DOHH2 (cell line): Measurements from ENCODE around the gene ANP32E.
"Not testable (repeated sequence)": the region's sequence is repeated elsewhere in the genome, so short reads cannot be mapped to it uniquely, and the experiment has no call there.

Source experiments
- H3F3A ChIP-seq: fragments of 200-600 bp; sonication (generic), shearing (Covaris generic); 2 replicates; pipeline ENCODE4 v1.6.0; 2016; ENCODE audit warnings: antibody characterized with exemption, mild to moderate bottlenecking; ENCODE audit not compliant: control insufficient read depth, insufficient read depth
- H3K27ac ChIP-seq: fragments of 200-600 bp; sonication (generic); 2 replicates; pipeline ENCODE4 v1.5.1; 2014; ENCODE audit warnings: low read depth, mild to moderate bottlenecking, low read length, moderate library complexity
- H3K27me3 ChIP-seq: fragments of 200-600 bp; sonication (generic); 2 replicates; pipeline ENCODE4 v1.6.1; 2014; ENCODE audit warnings: mild to moderate bottlenecking, low read length, mixed read lengths; ENCODE audit not compliant: control insufficient read depth
- H3K36me3 ChIP-seq: fragments of 200-600 bp; sonication (generic); 2 replicates; pipeline ENCODE4 v1.6.1; 2014; ENCODE audit warnings: mild to moderate bottlenecking, low read length, moderate library complexity, mixed read lengths; ENCODE audit not compliant: control insufficient read depth
- H3K4me1 ChIP-seq: fragments of 200-600 bp; sonication (generic); 2 replicates; pipeline ENCODE4 v1.6.1; 2014; ENCODE audit warnings: mild to moderate bottlenecking, low read length, mixed read lengths; ENCODE audit not compliant: control insufficient read depth
- H3K4me2 ChIP-seq: fragments of 200-600 bp; sonication (generic); 2 replicates; pipeline ENCODE4 v1.6.0; 2014; ENCODE audit warnings: mild to moderate bottlenecking, low read length, moderate library complexity
- H3K4me3 ChIP-seq: fragments of 200-600 bp; sonication (generic); 2 replicates; pipeline ENCODE4 v1.5.1; 2014; ENCODE audit warnings: mild to moderate bottlenecking, low read length, mixed read lengths
- H3K79me2 ChIP-seq: fragments of 200-600 bp; sonication (generic); 2 replicates; pipeline ENCODE4 v1.6.1; 2014; ENCODE audit warnings: mild to moderate bottlenecking, low read length, mixed read lengths; ENCODE audit not compliant: control insufficient read depth
- H3K9me2 ChIP-seq: fragments of 200-600 bp; sonication (generic); replicated peaks from 2 replicates; pipeline ENCODE4 v1.6.1; 2014; ENCODE audit warnings: mild to moderate bottlenecking, low read length, mixed read lengths; ENCODE audit not compliant: control insufficient read depth
- H3K9me3 ChIP-seq: fragments of 200-600 bp; sonication (generic); 2 replicates; pipeline ENCODE4 v1.6.1; 2014; ENCODE audit warnings: antibody characterized with exemption, low read length, mixed read lengths; ENCODE audit not compliant: control insufficient read depth, insufficient read depth
- H4K20me1 ChIP-seq: fragments of 200-600 bp; sonication (generic); 2 replicates; pipeline ENCODE4 v1.6.0; 2014; ENCODE audit warnings: low read depth, mild to moderate bottlenecking, antibody characterized with exemption, low read length, moderate library complexity; ENCODE audit not compliant: control insufficient read depth, insufficient read depth
- CTCF ChIP-seq: fragments of 200-600 bp; sonication (generic); IDR thresholded peaks from one replicate; pipeline ENCODE4 v1.5.1; 2014; ENCODE audit warnings: antibody characterized with exemption, mild to moderate bottlenecking, low read depth, low read length; ENCODE audit not compliant: poor library complexity, severe bottlenecking
- EZH2phosphoT487 ChIP-seq: fragments of 200-600 bp; sonication (generic); IDR thresholded peaks from 2 replicates; pipeline ENCODE4 v1.6.1; 2017; ENCODE audit warnings: borderline replicate concordance, mild to moderate bottlenecking, antibody characterized with exemption, low read length, moderate library complexity, mixed read lengths

Gene ANP32E

GRCh38 chr1:150192012-150192411 lies 43.9 kb downstream of the ANP32E start:
- Histone ChIP-seq H3K9me3 (no peaks in the 10 kb centered on the region), H3K79me2 (no peaks in the 10 kb centered on the region), H3F3A (0 out of 2 replicates have a peak, but pooled peaks cover under 1% of the 10 kb centered on the region), H3K4me2 (no peak overlapping the region), H4K20me1 (no peaks in the 10 kb centered on the region), H3K4me3 (no peak overlapping the region), H3K27me3 (peaks cover 8% of the 10 kb centered on the region; the same call in 1 of the 2 replicates), H3K4me1 (peaks cover 6% of the 10 kb centered on the region), H3K9me2 (no peaks in the 10 kb centered on the region), H3K36me3 (no peaks in the 10 kb centered on the region), H3K27ac (no peak overlapping the region)
- no peak for TF ChIP-seq CTCF
- TF ChIP-seq EZH2phosphoT487: no peak

- 0 out of 2 replicates have a peak, but pooled peaks cover 2% of the 10 kb centered on the region for H3F3A ChIP-seq
- H3K4me2 ChIP-seq: no peak overlapping the region
- H3K9me2 ChIP-seq: no peaks in the 10 kb centered on the region
- H3K4me3 ChIP-seq: no peak overlapping the region
- no peaks in the 10 kb centered on the region for H4K20me1 ChIP-seq
- peaks cover 9% of the 10 kb centered on the region for H3K4me1 ChIP-seq
- TF ChIP-seq EZH2phosphoT487: no peak
- TF ChIP-seq CTCF: peak; percentile 16
- peaks cover 6% of the 10 kb centered on the region; the same call in 1 of the 2 replicates for H3K27me3 ChIP-seq
- no peak overlapping the region for H3K27ac ChIP-seq
- no peaks in the 10 kb centered on the region for H3K79me2 ChIP-seq
- H3K9me3 ChIP-seq: no peaks in the 10 kb centered on the region
- no peaks in the 10 kb centered on the region for H3K36me3 ChIP-seq
Measured at GRCh38 chr1:150187560-150187931, 48.4 kb downstream of the ANP32E start.

GRCh38 chr1:150186789-150187559 lies 48.9 kb downstream of the ANP32E start:
- Histone ChIP-seq H3K79me2 (no peaks in the 10 kb centered on the region), H3K4me3 (0 out of 2 replicates have a peak overlapping the region, but pooled peaks have one; percentile 16), H3K9me3 (no peaks in the 10 kb centered on the region), H3K9me2 (no peaks in the 10 kb centered on the region), H3K4me1 (peaks cover 9% of the 10 kb centered on the region), H3K27ac (no peak overlapping the region), H4K20me1 (no peaks in the 10 kb centered on the region), H3K27me3 (peaks cover 6% of the 10 kb centered on the region; the same call in 1 of the 2 replicates), H3K36me3 (no peaks in the 10 kb centered on the region), H3F3A (0 out of 2 replicates have a peak, but pooled peaks cover 2% of the 10 kb centered on the region), H3K4me2 (peak overlapping the region; percentile 33)
- TF ChIP-seq EZH2phosphoT487 (no peak), CTCF (peak; percentile 54)

- H3K9me2 ChIP-seq, H3K36me3 ChIP-seq, H3K4me3 ChIP-seq, H3K27me3 ChIP-seq, H3K4me1 ChIP-seq, H4K20me1 ChIP-seq, H3K4me2 ChIP-seq, H3K79me2 ChIP-seq, H3F3A ChIP-seq, H3K27ac ChIP-seq, H3K9me3 ChIP-seq: not testable (repeated sequence)
Measured at GRCh38 chr1:150186438-150186788, 49.5 kb downstream of the ANP32E start.
